ENCODE measurements around the gene UGT2A3. TPM values are rescaled to one million over a fixed set of nuclear protein-coding genes. Genes with fewer than 3 reads are reported as not detected.

Gene UGT2A3
- total RNA-seq, 1 donor from 2014 or later, result 16.6 TPM

GRCh38 chr4:68917016-68917415 is 34.6 kb downstream of the UGT2A3 start:
- no peak for DNase-seq (ENCODE audit: low spot score)
- no peak for ATAC-seq

- DNase-seq (ENCODE audit: low spot score) (no peak), ATAC-seq (no peak)
Observed at GRCh38 chr4:68912807-68913206, 38.8 kb downstream of the UGT2A3 start.

- ATAC-seq (no peak), DNase-seq (ENCODE audit: low spot score) (no peak)
Observed at GRCh38 chr4:68909385-68909784, 42.2 kb downstream of the UGT2A3 start.

GRCh38 chr4:68907788-68908700 is 43.6 kb downstream of the UGT2A3 start:
- no peak for ATAC-seq

GRCh38 chr4:68907245-68907644 is 44.4 kb downstream of the UGT2A3 start:
- no peak for DNase-seq (ENCODE audit: low spot score)
- no peak for ATAC-seq

More at GRCh38 chr4:68907788-68908700, 43.6 kb downstream of the UGT2A3 start:
- DNase-seq (ENCODE audit: low spot score), result no peak

GRCh38 chr4:68906780-68907137 is 44.8 kb downstream of the UGT2A3 start:
- DNase-seq (ENCODE audit: low spot score) (peak; percentile 48), ATAC-seq (no peak)

- ATAC-seq (peak; percentile 72), DNase-seq (ENCODE audit: low spot score) (peak; percentile 54)
Observed at GRCh38 chr4:68905939-68906779, 45.4 kb downstream of the UGT2A3 start.

- DNase-seq (ENCODE audit: low spot score) (no peak), ATAC-seq (peak; percentile 3)
Observed at GRCh38 chr4:68905598-68905938, 46.0 kb downstream of the UGT2A3 start.

- DNase-seq (ENCODE audit: low spot score) (peak; percentile 61), ATAC-seq (peak; percentile 64)
Observed at GRCh38 chr4:68904786-68905185, 46.8 kb downstream of the UGT2A3 start.

GRCh38 chr4:68896749-68897148 is 54.9 kb downstream of the UGT2A3 start:
- ATAC-seq (peak; percentile 32), DNase-seq (ENCODE audit: low spot score) (no peak)

- peak; percentile 58 for ATAC-seq
Observed at GRCh38 chr4:68895561-68896198, 55.9 kb downstream of the UGT2A3 start.

GRCh38 chr4:68892861-68893260 is 58.7 kb downstream of the UGT2A3 start:
- no peak for DNase-seq (ENCODE audit: low spot score)
- no peak for ATAC-seq

More at GRCh38 chr4:68895561-68896198, 55.9 kb downstream of the UGT2A3 start:
- DNase-seq (ENCODE audit: low spot score), result no peak

GRCh38 chr4:68891678-68892077 is 59.9 kb downstream of the UGT2A3 start:
- peak; percentile 65 for ATAC-seq

GRCh38 chr4:68885545-68885944 is 66.1 kb downstream of the UGT2A3 start:
- no peak for ATAC-seq
- no peak for DNase-seq (ENCODE audit: low spot score)

More at GRCh38 chr4:68891678-68892077, 59.9 kb downstream of the UGT2A3 start:
- no peak for DNase-seq (ENCODE audit: low spot score)

- peak; percentile 56 for ATAC-seq
Observed at GRCh38 chr4:68883870-68884269, 67.7 kb downstream of the UGT2A3 start.

More at GRCh38 chr4:68883870-68884269, 67.7 kb downstream of the UGT2A3 start:
- DNase-seq (ENCODE audit: low spot score), result no peak

Other genes starting within 250 kb of the UGT2A3 start
- 290 TPM for gene UGT2B10, start 135.8 kb downstream of the UGT2A3 start, total RNA-seq
- 218 TPM for gene UGT2B7, start 144.7 kb upstream of the UGT2A3 start, total RNA-seq